Stomach (tissue), 9 donors: Measurements from ENCODE around the gene SFN. TPM values are rescaled to one million over a fixed set of nuclear protein-coding genes. Genes with fewer than 3 reads are reported as not detected.

Source experiments
- DNase-seq, 2 donors: peaks; one replicate each; pipeline versions ENCODE4 v3.0.0 to v3.0.0-alpha.2; 2013 to 2019
- H3K27ac ChIP-seq, 5 donors: fragments of 200-600 bp in 4 of 5; sonication (generic) in 4 of 5; one replicate each; pipeline ENCODE4 v1.5.1; 2013 to 2019; ENCODE audit warnings: mild to moderate bottlenecking in 1 of 5, moderate library complexity in 1 of 5
- H3K27me3 ChIP-seq, 3 donors: fragments of 200-600 bp; sonication (generic); one replicate each; pipeline ENCODE4 v1.5.1; 2017 to 2019; ENCODE audit warnings: mixed run types in 1 of 3
- H3K36me3 ChIP-seq, 4 donors: fragments of 200-600 bp; sonication (generic); 1 replicate in 3 of 4; 2 replicates in 1 of 4; pipeline ENCODE4 v1.5.1; 2016 to 2019
- H3K4me1 ChIP-seq, 4 donors: fragments of 200-600 bp; sonication (generic); one replicate each; pipeline ENCODE4 v1.5.1; 2016 to 2019
- H3K4me3 ChIP-seq, 4 donors: fragments of 200-600 bp; sonication (generic) in 3 of 4; one replicate each; pipeline ENCODE4 v1.5.1; 2016 to 2019; ENCODE audit warnings: mild to moderate bottlenecking in 1 of 4
- H3K9me3 ChIP-seq, 4 donors: fragments of 200-600 bp; sonication (generic); one replicate each; pipeline ENCODE4 v1.5.1; 2016 to 2019
- CTCF ChIP-seq, 7 experiments: fragments of 450-650 bp in 4 of 7; fragments of 200-600 bp in 3 of 7; sonication (generic) in 3 of 7; IDR thresholded peaks; one replicate each; pipeline ENCODE4 v1.5.1; 2016 to 2019; ENCODE audit warnings: antibody characterized with exemption in 7 of 7, control low read depth in 2 of 7, mild to moderate bottlenecking in 1 of 7
- EP300 ChIP-seq: sonication (generic); formaldehyde crosslinking; IDR thresholded peaks from one replicate; pipeline ENCODE4 v1.6.1; 2017; ENCODE audit warnings: antibody characterized with exemption
- POLR2A ChIP-seq, 4 donors: fragments of 450-650 bp; IDR thresholded peaks; one replicate each; pipeline ENCODE4 v1.6.1; 2016; ENCODE audit warnings: antibody characterized with exemption in 4 of 4, control low read depth in 2 of 4, mild to moderate bottlenecking in 1 of 4, moderate library complexity in 1 of 4
- POLR2AphosphoS5 ChIP-seq, 3 donors: sonication (generic); formaldehyde crosslinking; IDR thresholded peaks; one replicate each; pipeline ENCODE4 v1.6.1; 2016; ENCODE audit warnings: antibody characterized with exemption in 3 of 3
- WGBS, 5 donors: extraction: QIAGEN DNeasy Blood & Tissue Kit in 3 of 5; methylation state at CpG; one replicate each; pipeline versions ENCODE4 v1.1.5 to v1.1.7; 2013 to 2018; 5-methylcytosine and 5-hydroxymethylcytosine counted together
- intact Hi-C: fragments of 100-400 bp; cut with DNase I; formaldehyde crosslinking; loops from one replicate; pipeline ENCODE4 v1.15.1; 2023; ENCODE audit warnings: low total_unique reads
- polyA plus RNA-seq, 3 donors: library from polyadenylated mRNA; stranded (reverse); fragments of 200-250 nt; gene quantifications; one replicate each; pipeline ENCODE4 v1.2.3, GENCODE V29; 2013
- total RNA-seq, 5 donors: library from RNA; depleted of rRNA; stranded (reverse); fragments of >200 nt; gene quantifications; one replicate each; pipeline versions ENCODE4 v1.1.0 to v1.2.3, GENCODE V29; 2014 to 2016
- donor health status: healthy with polysubstance abuse.
- donor health status: Bipolar disorder and iron deficiency.
- donor health status: healthy.

Gene SFN
- total and polyA plus RNA-seq, 8 donors = 17.4 to 410 (median 81.2) TPM

DNA sequence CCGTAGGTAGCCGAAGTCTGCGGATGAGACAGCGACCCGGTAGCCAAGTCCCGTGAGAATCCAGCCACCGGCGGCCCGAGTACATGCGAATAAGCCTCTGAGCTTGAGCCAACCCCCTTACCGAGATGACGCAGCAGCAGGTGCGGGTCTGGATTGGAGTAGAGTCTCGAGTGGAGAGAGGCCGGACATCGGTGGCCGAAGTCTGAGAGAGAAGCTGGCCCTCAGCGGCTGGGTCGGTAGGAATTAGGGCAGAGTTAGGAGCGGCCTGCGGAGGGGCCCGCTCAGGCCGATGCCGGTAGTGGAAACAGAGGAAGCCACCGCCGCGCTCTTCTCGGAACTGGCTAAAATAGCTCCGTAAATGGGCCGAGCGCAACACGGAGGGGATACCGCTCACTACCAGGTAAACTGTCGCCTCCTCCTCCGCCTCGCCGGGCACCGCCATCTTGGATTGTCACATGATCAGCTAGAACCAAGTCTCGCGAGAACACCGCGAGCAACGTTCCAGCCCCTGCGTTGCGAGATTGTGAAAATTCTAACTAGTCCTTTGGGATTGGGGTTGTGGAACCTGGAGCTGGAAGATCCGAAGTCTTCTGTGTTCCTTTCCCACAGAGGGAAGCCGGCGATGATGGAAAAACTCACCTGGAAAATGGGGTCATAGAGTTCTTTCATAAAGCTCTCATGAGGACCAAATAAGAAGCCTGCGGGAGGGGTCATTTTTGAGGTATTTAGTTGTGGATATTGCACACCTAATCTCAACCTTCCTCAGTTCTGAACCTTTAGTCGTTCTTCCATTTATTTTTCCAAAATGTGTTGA is 37.3 kb downstream of the SFN start, which contains the start of gene GPATCH3:
TSS of gene GPATCH3 (minus strand) at position 467 of the 814 bp plus-strand sequence. CDS start at position 442, 25 bp downstream.
- peaks cover 23 to 32% (median 32%) of the 10 kb centered on the region in 4 donors for H3K36me3 ChIP-seq
- no peaks in the 10 kb centered on the region for H3K9me3 ChIP-seq
- H3K4me1 ChIP-seq = peaks cover 12 to 44% (median 32%) of the 10 kb centered on the region in 4 donors
- no peaks in the 10 kb centered on the region for H3K27me3 ChIP-seq
- intact Hi-C loops = no loop called here
- H3K27ac ChIP-seq = peak within 1 kb of the TSS; percentile 63 to 90 (median 89)
- DNase-seq = peak; percentile 95 to 97
- TF ChIP-seq CTCF (IDR thresholded peaks at IDR 0.05) (no peak), POLR2A (IDR thresholded peaks at IDR 0.05) (no peak), POLR2AphosphoS5 (IDR thresholded peaks at IDR 0.05) (peak; percentile 81 to 93 (median 91)), EP300 (no peak)
- WGBS, 5 donors = 0 to 1% (median 1%) methylated on average over 48 to 50 of the region's 50 CpGs
- peak within 1 kb of the TSS; percentile 86 to 100 (median 96) for H3K4me3 ChIP-seq

- Histone ChIP-seq H3K27me3 (no peaks in the 10 kb centered on the region), H3K9me3 (no peaks in the 10 kb centered on the region), H3K27ac (peak overlapping the region in 4 of 5 donors; percentile 85 to 90 (median 89)), H3K36me3 (peaks cover 17 to 24% (median 24%) of the 10 kb centered on the region in 4 donors), H3K4me1 (peaks cover 12 to 38% (median 28%) of the 10 kb centered on the region in 4 donors), H3K4me3 (peak overlapping the region; percentile 86 to 100 (median 96))
- 60 to 70% (median 64%) methylated on average over 16 to 18 of the region's 18 CpGs for WGBS, 5 donors
- no peak for DNase-seq
- TF ChIP-seq CTCF (IDR thresholded peaks at IDR 0.05) = no peak
- no peak for TF ChIP-seq EP300
- TF ChIP-seq POLR2AphosphoS5 (IDR thresholded peaks at IDR 0.05) = no peak
- TF ChIP-seq POLR2A (IDR thresholded peaks at IDR 0.05) = no peak
- intact Hi-C loops = no loop called here
Measured at GRCh38 chr1:26900815-26901511, 38.0 kb downstream of the SFN start.

GRCh38 chr1:26907071-26907917 is 44.3 kb downstream of the SFN start:
- peak in 1 of 3 donors; percentile 43 for TF ChIP-seq POLR2AphosphoS5 (IDR thresholded peaks at IDR 0.05)
- no peak for TF ChIP-seq EP300
- TF ChIP-seq CTCF (IDR thresholded peaks at IDR 0.05) = no peak
- intact Hi-C loops = no loop called here
- WGBS, 5 donors = 56 to 65% (median 58%) methylated on average over 6 of the region's 6 CpGs
- Histone ChIP-seq H3K36me3 (no peaks in the 10 kb centered on the region), H3K4me1 (peaks cover 13 to 26% (median 17%) of the 10 kb centered on the region in 4 donors), H3K4me3 (no peak overlapping the region), H3K9me3 (no peaks in the 10 kb centered on the region), H3K27ac (peak overlapping the region in 2 of 5 donors; percentile 20 to 22), H3K27me3 (no peaks in the 10 kb centered on the region)
- peak; percentile 59 to 63 for DNase-seq

DNA sequence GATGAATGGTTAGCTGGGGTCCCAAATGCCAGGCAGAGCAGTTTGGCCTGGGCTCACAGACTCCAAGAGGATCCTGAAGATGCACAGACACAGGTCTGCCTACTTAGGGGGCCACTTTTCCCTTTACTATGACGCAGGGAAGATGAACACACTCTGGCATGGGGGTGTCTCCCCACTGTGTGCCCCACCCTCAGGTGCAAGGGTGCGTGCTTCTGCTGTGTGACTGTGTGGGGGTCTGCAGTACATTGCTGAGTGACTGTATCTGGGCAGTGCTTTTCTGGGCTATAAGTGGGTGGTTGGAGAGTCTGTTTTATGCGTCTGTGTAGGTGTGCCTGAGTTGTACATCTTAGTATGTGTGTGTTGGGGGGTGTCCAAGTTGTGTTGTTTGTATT is 47.0 kb downstream of the SFN start:
- no peak for TF ChIP-seq POLR2AphosphoS5 (IDR thresholded peaks at IDR 0.05)
- TF ChIP-seq CTCF (IDR thresholded peaks at IDR 0.05) = no peak
- intact Hi-C loops = no loop called here
- DNase-seq = no peak
- Histone ChIP-seq H3K36me3 (no peaks in the 10 kb centered on the region), H3K27me3 (no peaks in the 10 kb centered on the region), H3K4me1 (peaks cover 14 to 28% (median 22%) of the 10 kb centered on the region in 4 donors), H3K9me3 (no peaks in the 10 kb centered on the region), H3K4me3 (no peak overlapping the region), H3K27ac (peak overlapping the region in 3 of 5 donors; percentile 1 to 7 (median 1))
- 49 to 92% (median 66%) methylated on average over 2 to 3 of the region's 3 CpGs for WGBS, 5 donors
